OCI-LY7 (cell line): ENCODE measurements around the gene RPA3. TPM values are rescaled to one million over a fixed set of nuclear protein-coding genes. Genes with fewer than 3 reads are reported as not detected.

ENCODE experiments used
- BruUV-seq: library from RNA; stranded (reverse); fragments of 400-500 nt; replicated peaks from 2 replicates; lab custom pipeline; 2021; lab: Mats Ljungman, UMichigan
- CTCF ChIA-PET: fragments of 300-600 bp; sonication (Branson Sonifier 250); formaldehyde crosslinking; loops from one replicate; lab custom pipeline; 2022; ENCODE audit warnings: antibody characterized with exemption; ENCODE audit not compliant: unreplicated experiment; lab: Charles Lee
- POLR2A ChIA-PET: fragments of 300-600 bp; sonication (Branson Sonifier 250); formaldehyde crosslinking; loops from one replicate; lab custom pipeline; 2022; ENCODE audit warnings: antibody characterized with exemption; lab: Charles Lee
- DNase-seq: peaks from one replicate; pipeline ENCODE4 v3.0.0-alpha.2; 2015; ENCODE audit warnings: low spot score
- H2AFZ ChIP-seq: fragments of 200-600 bp; sonication (generic), shearing (Covaris generic); 2 replicates; pipeline ENCODE4 v1.6.1; 2014; ENCODE audit warnings: mild to moderate bottlenecking, antibody characterized with exemption, low read length, moderate library complexity
- H3K27ac ChIP-seq: fragments of 200-600 bp; sonication (generic); 2 replicates; pipeline ENCODE4 v1.5.1; 2014; ENCODE audit warnings: mixed run types, low read depth, mild to moderate bottlenecking, moderate library complexity, low read length, inconsistent platforms; ENCODE audit not compliant: poor library complexity, severe bottlenecking
- H3K36me3 ChIP-seq: fragments of 200-600 bp; sonication (generic); 2 replicates; pipeline ENCODE4 v1.6.1; 2014; ENCODE audit warnings: mild to moderate bottlenecking, antibody characterized with exemption, low read length, moderate library complexity, mixed read lengths; ENCODE audit not compliant: insufficient read depth
- H3K4me1 ChIP-seq: fragments of 200-600 bp; sonication (generic); 2 replicates; pipeline ENCODE4 v1.5.1; 2014; ENCODE audit warnings: mild to moderate bottlenecking, low read length; ENCODE audit not compliant: insufficient read depth, poor library complexity, severe bottlenecking
- H3K4me2 ChIP-seq: fragments of 200-600 bp; sonication (generic); 2 replicates; pipeline ENCODE4 v1.6.1; 2014; ENCODE audit warnings: mild to moderate bottlenecking, low read length
- H3K4me3 ChIP-seq: fragments of 200-600 bp; sonication (generic); 2 replicates; pipeline ENCODE4 v1.5.1; 2014; ENCODE audit warnings: mild to moderate bottlenecking, low read depth, low read length; ENCODE audit not compliant: poor library complexity, severe bottlenecking
- H3K79me2 ChIP-seq: fragments of 200-600 bp; sonication (generic); 2 replicates; pipeline ENCODE4 v1.6.1; 2016; ENCODE audit warnings: low read depth, mild to moderate bottlenecking, low read length, moderate library complexity, mixed read lengths; ENCODE audit not compliant: insufficient read depth
- H3K9me2 ChIP-seq: fragments of 200-600 bp; sonication (generic); 2 replicates; pipeline ENCODE4 v1.6.1; 2016; ENCODE audit warnings: mild to moderate bottlenecking, low read length, mixed read lengths; ENCODE audit not compliant: insufficient read depth
- H3K9me3 ChIP-seq: fragments of 200-600 bp; sonication (generic); 2 replicates; pipeline ENCODE4 v1.6.1; 2014; ENCODE audit warnings: mild to moderate bottlenecking, mixed run types, low read length, mixed read lengths
- H4K20me1 ChIP-seq: fragments of 200-600 bp; sonication (generic); 2 replicates; pipeline ENCODE4 v1.6.1; 2014; ENCODE audit warnings: mild to moderate bottlenecking, antibody characterized with exemption, low read length, moderate library complexity, mixed read lengths; ENCODE audit not compliant: insufficient read depth
- EZH2phosphoT487 ChIP-seq: fragments of 200-600 bp; sonication (generic); IDR thresholded peaks from 2 replicates; pipeline ENCODE4 v1.6.1; 2018; ENCODE audit warnings: low read depth, borderline replicate concordance, mild to moderate bottlenecking, mixed run types, antibody characterized with exemption, low read length, moderate library complexity, mixed read lengths
- intact Hi-C: fragments of 100-400 bp; cut with micrococcal nuclease; formaldehyde crosslinking; loops from one replicate; pipeline ENCODE4 v1.10.0; 2022; ENCODE audit not compliant: unreplicated experiment
- total RNA-seq, 2 experiments: library from RNA; depleted of rRNA in 1 of 2; stranded (reverse); fragments of >200 nt in 1 of 2; shearing (Covaris generic) in 1 of 2; gene quantifications; 2 replicates each; pipeline ENCODE4 v1.2.3, GENCODE V29; 2014 to 2022
- TF ChIP-seq, protein P1 (sequence below): fragments of 200-600 bp; sonication (generic); conservative IDR thresholded peaks from 2 replicates; pipeline ENCODE4 v1.5.1; 2014; ENCODE audit warnings: mild to moderate bottlenecking, antibody characterized with exemption, low read length, moderate library complexity, mixed read lengths

Gene RPA3
- total RNA-seq, 2 experiments from 2014 or later: 66.3 to 111 TPM

DNA sequence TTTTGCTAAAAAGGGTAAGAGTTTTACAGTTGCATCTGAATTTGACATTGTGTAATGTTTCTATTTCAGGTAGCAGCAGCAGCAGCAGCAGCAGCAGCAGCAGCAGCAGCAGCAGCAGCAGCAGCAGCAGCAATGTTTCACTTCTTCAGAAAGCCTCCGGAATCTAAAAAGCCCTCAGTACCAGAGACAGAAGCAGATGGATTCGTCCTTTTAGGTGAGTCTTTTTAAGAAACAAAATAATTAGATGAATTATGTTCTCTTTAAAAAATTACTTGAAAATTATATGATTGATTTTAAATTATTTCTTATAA lies 45.2 kb downstream of the RPA3 start:
- no peaks in the 10 kb centered on the region for H3K9me3 ChIP-seq
- no peak overlapping the region for H2AFZ ChIP-seq
- TF ChIP-seq, protein P1, sequence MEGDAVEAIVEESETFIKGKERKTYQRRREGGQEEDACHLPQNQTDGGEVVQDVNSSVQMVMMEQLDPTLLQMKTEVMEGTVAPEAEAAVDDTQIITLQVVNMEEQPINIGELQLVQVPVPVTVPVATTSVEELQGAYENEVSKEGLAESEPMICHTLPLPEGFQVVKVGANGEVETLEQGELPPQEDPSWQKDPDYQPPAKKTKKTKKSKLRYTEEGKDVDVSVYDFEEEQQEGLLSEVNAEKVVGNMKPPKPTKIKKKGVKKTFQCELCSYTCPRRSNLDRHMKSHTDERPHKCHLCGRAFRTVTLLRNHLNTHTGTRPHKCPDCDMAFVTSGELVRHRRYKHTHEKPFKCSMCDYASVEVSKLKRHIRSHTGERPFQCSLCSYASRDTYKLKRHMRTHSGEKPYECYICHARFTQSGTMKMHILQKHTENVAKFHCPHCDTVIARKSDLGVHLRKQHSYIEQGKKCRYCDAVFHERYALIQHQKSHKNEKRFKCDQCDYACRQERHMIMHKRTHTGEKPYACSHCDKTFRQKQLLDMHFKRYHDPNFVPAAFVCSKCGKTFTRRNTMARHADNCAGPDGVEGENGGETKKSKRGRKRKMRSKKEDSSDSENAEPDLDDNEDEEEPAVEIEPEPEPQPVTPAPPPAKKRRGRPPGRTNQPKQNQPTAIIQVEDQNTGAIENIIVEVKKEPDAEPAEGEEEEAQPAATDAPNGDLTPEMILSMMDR: no peak
- no peak for TF ChIP-seq EZH2phosphoT487
- H3K36me3 ChIP-seq: peaks cover 14% of the 10 kb centered on the region
- CTCF ChIA-PET: no interaction called here
- H3K27ac ChIP-seq: no peak overlapping the region
- H3K9me2 ChIP-seq: no peaks in the 10 kb centered on the region
- H3K79me2 ChIP-seq: no peaks in the 10 kb centered on the region
- peak overlapping the region; percentile 6; the same call in 1 of the 2 replicates for H3K4me2 ChIP-seq
- no peak overlapping the region for H3K4me3 ChIP-seq
- H4K20me1 ChIP-seq: no peaks in the 10 kb centered on the region
- DNase-seq: no peak
- POLR2A ChIA-PET: interaction anchor here (0.7 kb wide), 1 partner anchor 181 kb away, joined by 3 read pairs; no protein-coding TSS in a partner anchor
- no TSS peak for BruUV-seq
- intact Hi-C loops: no loop called here
- H3K4me1 ChIP-seq: peaks cover 11% of the 10 kb centered on the region

DNA sequence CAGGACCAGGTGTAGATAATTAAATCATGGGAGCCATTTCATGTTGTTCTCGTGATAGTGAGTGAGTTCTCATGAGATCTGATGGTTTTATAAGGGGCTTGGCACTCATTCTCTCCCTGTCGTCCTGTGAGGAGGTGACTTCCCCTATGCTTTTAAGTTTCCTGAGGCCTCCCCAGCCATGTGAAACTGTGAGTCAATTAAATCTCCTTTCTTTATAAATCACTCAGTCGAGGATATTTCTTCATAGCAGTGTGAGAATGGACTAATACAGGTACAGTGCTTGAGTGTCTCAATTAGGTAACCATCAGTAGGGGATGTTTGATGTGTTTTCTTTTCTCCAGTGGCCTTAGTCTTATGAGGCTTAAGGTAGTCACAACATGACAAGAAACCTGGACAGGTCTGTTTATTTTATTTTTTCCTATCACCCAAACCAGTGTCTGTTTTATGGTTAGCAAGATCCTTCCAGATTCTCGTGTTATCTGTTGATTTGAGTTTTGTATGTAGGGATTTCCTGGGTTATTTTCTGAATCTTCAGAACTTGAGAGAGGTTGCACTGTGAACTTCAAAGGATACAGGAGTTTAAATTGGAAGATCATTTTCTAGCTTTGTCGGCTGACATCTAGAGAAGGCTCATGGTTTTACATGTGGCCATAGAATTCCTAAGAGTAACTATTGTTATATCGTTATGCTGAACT lies 45.7 kb downstream of the RPA3 start:
- DNase-seq: no peak
- TF ChIP-seq, protein P1: no peak
- no peak for TF ChIP-seq EZH2phosphoT487
- no peaks in the 10 kb centered on the region for H3K9me3 ChIP-seq
- intact Hi-C loops: no loop called here
- no peak overlapping the region for H3K4me3 ChIP-seq
- POLR2A ChIA-PET: interaction anchor here (0.7 kb wide), 1 partner anchor 181 kb away, joined by 3 read pairs; no protein-coding TSS in a partner anchor
- no peaks in the 10 kb centered on the region for H3K79me2 ChIP-seq
- H3K27ac ChIP-seq: no peak overlapping the region
- BruUV-seq: no TSS peak
- H2AFZ ChIP-seq: no peak overlapping the region
- H3K4me2 ChIP-seq: peak overlapping the region; percentile 6; the same call in 1 of the 2 replicates
- 0 out of 2 replicates have a peak, but pooled peaks cover 9% of the 10 kb centered on the region for H3K36me3 ChIP-seq
- H4K20me1 ChIP-seq: no peaks in the 10 kb centered on the region
- CTCF ChIA-PET: no interaction called here
- no peaks in the 10 kb centered on the region for H3K9me2 ChIP-seq
- peaks cover 11% of the 10 kb centered on the region for H3K4me1 ChIP-seq

DNA sequence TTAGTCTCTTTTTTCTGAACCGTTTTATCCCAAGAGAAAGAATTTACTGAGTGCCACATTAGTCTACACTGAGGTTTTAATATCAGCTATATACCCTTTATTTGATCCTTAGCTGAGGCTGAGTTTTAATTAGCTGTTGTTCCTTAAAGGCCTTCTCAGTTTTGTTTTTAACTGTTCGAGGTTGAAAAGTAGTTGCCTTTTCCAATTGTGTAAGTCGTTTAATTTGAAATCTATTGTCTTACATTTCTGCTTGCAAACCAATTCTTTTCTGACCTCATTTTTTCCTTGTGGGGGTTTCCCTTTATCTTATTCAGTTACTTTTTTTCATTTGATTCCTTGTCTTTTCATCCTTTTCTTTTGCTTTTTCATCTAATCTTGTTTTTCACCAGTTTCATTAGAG lies 47.0 kb downstream of the RPA3 start:
- Histone ChIP-seq H3K9me3 (no peaks in the 10 kb centered on the region), H3K27ac (no peak overlapping the region), H3K36me3 (0 out of 2 replicates have a peak, but pooled peaks cover 9% of the 10 kb centered on the region), H3K79me2 (no peaks in the 10 kb centered on the region), H2AFZ (no peak overlapping the region), H3K4me3 (no peak overlapping the region), H3K4me2 (no peak overlapping the region), H3K9me2 (no peaks in the 10 kb centered on the region), H4K20me1 (no peaks in the 10 kb centered on the region), H3K4me1 (peaks cover 11% of the 10 kb centered on the region)
- POLR2A ChIA-PET: interaction anchor here (1.9 kb wide), 1 partner anchor 10 kb away, joined by 7 read pairs; no protein-coding TSS in a partner anchor
- intact Hi-C loops: no loop called here
- DNase-seq: no peak
- BruUV-seq: no TSS peak
- no peak for TF ChIP-seq EZH2phosphoT487
- TF ChIP-seq, protein P1: no peak
- CTCF ChIA-PET: no interaction called here
